Caco-2 (cell line): ENCODE results near the gene PURA. TPM values are rescaled to one million over a fixed set of nuclear protein-coding genes. Genes with fewer than 3 reads are reported as not detected.

Experiments
- BruUV-seq: library from RNA; stranded (reverse); fragments of 400-500 nt; replicated peaks from 2 replicates; lab custom pipeline; 2021; lab: Mats Ljungman, UMichigan
- CTCF ChIA-PET: fragments of 300-600 bp; sonication (Branson Sonifier 250); formaldehyde crosslinking; loops from one replicate; lab custom pipeline; 2022; ENCODE audit warnings: antibody characterized with exemption; lab: Charles Lee
- POLR2A ChIA-PET: fragments of 300-600 bp; sonication (Branson Sonifier 250); formaldehyde crosslinking; loops from one replicate; lab custom pipeline; 2022; ENCODE audit warnings: antibody characterized with exemption; lab: Charles Lee
- DNase-seq, 2 experiments: peaks; one replicate each; pipeline versions ENCODE4 v3.0.0 to v3.0.0-alpha.2; 2020 to 2022
- H3K27me3 ChIP-seq: replicated peaks from 2 replicates; pipeline ENCODE4 v1.6.0; 2011; ENCODE audit warnings: low read length; ENCODE audit not compliant: control insufficient read depth, insufficient read depth
- H3K36me3 ChIP-seq: 2 replicates; pipeline ENCODE4 v1.5.1; 2011; ENCODE audit warnings: low read length; ENCODE audit not compliant: control insufficient read depth, insufficient read depth
- H3K4me1 ChIP-seq: fragments of 250-450 bp; sonication (Bioruptor Pico); 2 replicates; pipeline ENCODE4 v1.5.1; 2020; ENCODE audit warnings: mild to moderate bottlenecking
- H3K4me3 ChIP-seq: 2 replicates; pipeline ENCODE4 v1.5.1; 2011; ENCODE audit warnings: low read depth, mild to moderate bottlenecking, control low read depth, low read length
- H3K9me3 ChIP-seq: fragments of 250-450 bp; sonication (Bioruptor Pico); 2 replicates; pipeline ENCODE4 v1.5.1; 2020; ENCODE audit warnings: mild to moderate bottlenecking, moderate library complexity
- H3K27ac Mint-ChIP-seq: one replicate; pipeline ENCODE4 v1.8.0; 2022; ENCODE audit warnings: mixed read lengths; ENCODE audit not compliant: unreplicated experiment
- H3K27me3 Mint-ChIP-seq: one replicate; pipeline ENCODE4 v1.8.0; 2022; ENCODE audit warnings: mixed read lengths; ENCODE audit not compliant: insufficient read depth, unreplicated experiment
- H3K36me3 Mint-ChIP-seq: one replicate; pipeline ENCODE4 v1.8.0; 2022; ENCODE audit warnings: mild to moderate bottlenecking, mixed read lengths; ENCODE audit not compliant: insufficient read depth, unreplicated experiment
- H3K4me1 Mint-ChIP-seq: one replicate; pipeline ENCODE4 v1.8.0; 2022; ENCODE audit warnings: low read depth, mixed read lengths; ENCODE audit not compliant: unreplicated experiment
- H3K4me3 Mint-ChIP-seq: one replicate; pipeline ENCODE4 v1.8.0; 2022; ENCODE audit warnings: mild to moderate bottlenecking, moderate library complexity, mixed read lengths; ENCODE audit not compliant: unreplicated experiment
- H3K9me3 Mint-ChIP-seq: one replicate; pipeline ENCODE4 v1.8.0; 2022; ENCODE audit warnings: mixed read lengths; ENCODE audit not compliant: unreplicated experiment
- CTCF ChIP-seq, 2 experiments: fragments of 200-600 bp in 1 of 2; IDR thresholded peaks; 1 replicate in 1 of 2; 2 replicates in 1 of 2; pipeline versions ENCODE4 v1.5.1 to v1.8.0; 2011 to 2022; ENCODE audit warnings: antibody characterized with exemption in 1 of 2, control low read depth in 1 of 2, inconsistent platforms in 1 of 2, low read depth in 1 of 2, low read length in 1 of 2, mild to moderate bottlenecking in 1 of 2, moderate library complexity in 1 of 2; ENCODE audit not compliant: insufficient read depth in 1 of 2, severe bottlenecking in 1 of 2, unreplicated experiment in 1 of 2
- intact Hi-C: fragments of 100-400 bp; cut with micrococcal nuclease; formaldehyde crosslinking; loops from one replicate; pipeline ENCODE4 v1.10.0; 2022; ENCODE audit not compliant: unreplicated experiment
- total RNA-seq: library from RNA; stranded (reverse); gene quantifications from 2 replicates; pipeline ENCODE4 v1.2.3, GENCODE V29; 2022

The PURA gene
- total RNA-seq, 1 experiment from 2014 or later: 14.5 TPM

- Mint-ChIP-seq H3K4me1 (no peaks in the 10 kb centered on the region), H3K36me3 (no peaks in the 10 kb centered on the region), H3K4me3 (no peak overlapping the region), H3K27me3 (no peaks in the 10 kb centered on the region), H3K9me3 (no peaks in the 10 kb centered on the region), H3K27ac (no peak overlapping the region)
- H3K4me1 ChIP-seq: no peaks in the 10 kb centered on the region
- ChIA-PET POLR2A (no interaction called here), CTCF (interaction anchor here (0.5 to 1.9 kb wide), 3 partner anchors 11 to 61 kb away, joined by 3 to 6 read pairs (median 3); no protein-coding TSS in a partner anchor)
- no peaks in the 10 kb centered on the region for H3K36me3 ChIP-seq
- H3K9me3 ChIP-seq: no peaks in the 10 kb centered on the region
- TF ChIP-seq CTCF (IDR thresholded peaks at IDR 0.05; ENCODE audit: insufficient read depth in 1 of 2, low read depth in 1 of 2, low read length in 1 of 2, severe bottlenecking in 1 of 2, unreplicated experiment in 1 of 2): no peak
- H3K4me3 ChIP-seq: no peak overlapping the region
- no TSS peak for BruUV-seq
- H3K27me3 ChIP-seq: no peaks in the 10 kb centered on the region
- intact Hi-C loops: no loop called here
- no peak for DNase-seq
These were observed 19.7 kb downstream of the PURA start for GRCh38 chr5:140133514-140134167.

DNA sequence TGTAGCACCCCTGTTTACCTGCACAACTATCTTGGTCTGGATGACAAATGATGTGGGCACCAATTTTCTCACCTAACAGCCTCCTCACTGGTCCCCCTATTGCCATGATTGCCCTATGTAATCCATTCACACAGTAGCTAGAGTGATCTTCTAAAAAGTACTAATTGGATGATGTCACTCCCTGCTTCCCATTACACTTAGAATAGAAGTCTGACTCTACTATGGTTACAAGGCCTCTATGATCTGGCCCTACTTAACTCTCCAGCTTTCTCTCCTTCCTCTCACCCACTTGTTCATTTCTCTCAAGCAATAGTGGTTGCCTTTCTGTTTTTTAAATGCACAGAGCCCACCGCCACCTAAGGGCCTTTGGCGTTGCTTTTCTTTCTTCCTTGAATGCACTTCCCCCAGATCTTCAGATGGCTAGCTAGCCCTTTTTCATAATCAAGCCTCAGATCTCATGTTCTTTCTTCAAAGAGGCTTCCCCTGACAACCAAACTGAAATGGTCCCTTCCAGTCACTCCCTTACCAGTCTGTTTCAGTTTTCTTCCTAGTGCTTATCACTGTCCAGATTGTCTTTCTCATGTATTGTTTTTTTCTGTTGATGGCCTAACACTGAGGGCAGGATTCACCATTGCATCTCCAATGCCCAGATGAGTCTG, 20.5 kb downstream of the PURA start:
- H3K27me3 ChIP-seq: no peaks in the 10 kb centered on the region
- CTCF ChIA-PET: interaction anchor here (0.5 to 1.9 kb wide), 3 partner anchors 10 to 62 kb away, joined by 3 to 6 read pairs (median 3); no protein-coding TSS in a partner anchor
- Mint-ChIP-seq H3K27ac (no peak overlapping the region), H3K9me3 (no peaks in the 10 kb centered on the region), H3K4me1 (no peaks in the 10 kb centered on the region), H3K4me3 (no peak overlapping the region), H3K36me3 (no peaks in the 10 kb centered on the region), H3K27me3 (no peaks in the 10 kb centered on the region)
- H3K4me3 ChIP-seq: no peak overlapping the region
- DNase-seq: no peak
- no peak for TF ChIP-seq CTCF (IDR thresholded peaks at IDR 0.05; ENCODE audit: insufficient read depth in 1 of 2, low read depth in 1 of 2, low read length in 1 of 2, severe bottlenecking in 1 of 2, unreplicated experiment in 1 of 2)
- no peaks in the 10 kb centered on the region for H3K9me3 ChIP-seq
- H3K4me1 ChIP-seq: no peaks in the 10 kb centered on the region
- POLR2A ChIA-PET: no interaction called here
- no peaks in the 10 kb centered on the region for H3K36me3 ChIP-seq
- BruUV-seq: no TSS peak
- intact Hi-C loops: no loop called here

DNA sequence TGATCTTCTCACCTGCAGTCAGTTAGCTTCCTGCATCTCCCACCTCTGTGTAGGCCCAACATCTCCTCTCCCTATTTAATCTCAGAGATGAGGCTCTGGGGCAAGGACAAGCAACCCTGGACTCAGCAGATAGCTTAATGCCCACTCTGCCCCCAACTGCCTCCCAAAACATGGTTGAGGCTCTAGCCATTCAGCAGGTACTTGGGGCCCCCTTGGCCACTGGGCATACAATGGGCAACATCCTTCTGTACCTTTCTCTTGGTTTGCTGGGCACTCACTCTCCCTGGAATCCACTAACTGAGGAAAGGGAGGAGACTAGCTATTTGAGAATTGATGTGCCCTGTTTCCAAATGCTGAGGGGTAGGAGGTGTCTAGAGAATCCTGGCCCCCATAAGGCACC, 21.2 kb downstream of the PURA start:
- DNase-seq: no peak
- Histone ChIP-seq H3K9me3 (no peaks in the 10 kb centered on the region), H3K36me3 (no peaks in the 10 kb centered on the region), H3K4me3 (no peak overlapping the region), H3K27me3 (no peaks in the 10 kb centered on the region), H3K4me1 (no peaks in the 10 kb centered on the region)
- Mint-ChIP-seq H3K27ac (no peak overlapping the region), H3K27me3 (no peaks in the 10 kb centered on the region), H3K36me3 (no peaks in the 10 kb centered on the region), H3K4me3 (no peak overlapping the region), H3K9me3 (no peaks in the 10 kb centered on the region), H3K4me1 (no peaks in the 10 kb centered on the region)
- no peak for TF ChIP-seq CTCF (IDR thresholded peaks at IDR 0.05; ENCODE audit: insufficient read depth in 1 of 2, low read depth in 1 of 2, low read length in 1 of 2, severe bottlenecking in 1 of 2, unreplicated experiment in 1 of 2)
- ChIA-PET CTCF (no interaction called here), POLR2A (no interaction called here)
- intact Hi-C loops: no loop called here
- BruUV-seq: no TSS peak
